ENCODE results near the gene RPGRIP1L. TPM values are rescaled to one million over a fixed set of nuclear protein-coding genes. Genes with fewer than 3 reads are reported as not detected.

RPGRIP1L gene
- total and polyA plus RNA-seq, 2 of the 8 experiments (the other 6 are each of a cell fraction or from before 2014, with no cell fraction given): 4.0 to 13.7 TPM

DNA sequence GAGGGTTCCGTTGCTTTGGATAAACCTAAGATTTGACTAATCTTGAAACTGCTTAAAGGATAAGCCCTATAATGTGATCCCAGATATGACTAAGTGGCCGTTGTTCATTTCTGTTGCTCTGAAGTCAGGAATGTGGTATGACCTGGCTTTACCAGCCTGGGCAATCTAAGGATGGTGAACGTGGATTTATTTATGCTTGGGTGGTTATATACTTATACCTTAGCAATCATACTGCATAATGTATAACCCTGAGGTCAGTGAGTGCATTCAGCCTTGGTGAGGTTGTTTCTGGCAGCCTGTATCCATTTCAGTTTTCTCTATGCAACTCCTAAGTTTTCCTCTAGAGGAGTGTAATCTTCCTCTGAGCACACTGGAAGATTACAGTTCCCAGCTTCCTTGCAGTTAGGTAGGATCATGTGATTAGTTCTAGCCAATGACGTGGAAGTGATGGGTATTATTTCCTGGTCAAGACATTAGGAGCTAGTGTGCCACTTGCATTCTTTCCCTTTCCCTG lies 42.2 kb upstream of the RPGRIP1L start:
- no peak overlapping the region for H4K91ac ChIP-seq (replicated peaks; ENCODE audit: insufficient read length, low read length)
- no peak overlapping the region for H4K5ac ChIP-seq (ENCODE audit: insufficient read length, low read depth, low read length)
- DNase-seq (ENCODE audit: low read depth in 1 of 2, low spot score in 2 of 2): no peak
- TF ChIP-seq SP1 (IDR thresholded peaks at IDR 0.05; ENCODE audit: low read depth, low read length) (peak; percentile 8; the same call in 1 of the 2 replicates), USF2 (IDR thresholded peaks at IDR 0.05; ENCODE audit: low read length) (peak; percentile 53), TAF7 (optimal IDR thresholded peaks at IDR 0.05; ENCODE audit: borderline replicate concordance, low read depth, low read length) (no peak), SIX5 (IDR thresholded peaks at IDR 0.05; ENCODE audit: low read depth, low read length) (no peak)
- TF ChIP-seq, protein P1, sequence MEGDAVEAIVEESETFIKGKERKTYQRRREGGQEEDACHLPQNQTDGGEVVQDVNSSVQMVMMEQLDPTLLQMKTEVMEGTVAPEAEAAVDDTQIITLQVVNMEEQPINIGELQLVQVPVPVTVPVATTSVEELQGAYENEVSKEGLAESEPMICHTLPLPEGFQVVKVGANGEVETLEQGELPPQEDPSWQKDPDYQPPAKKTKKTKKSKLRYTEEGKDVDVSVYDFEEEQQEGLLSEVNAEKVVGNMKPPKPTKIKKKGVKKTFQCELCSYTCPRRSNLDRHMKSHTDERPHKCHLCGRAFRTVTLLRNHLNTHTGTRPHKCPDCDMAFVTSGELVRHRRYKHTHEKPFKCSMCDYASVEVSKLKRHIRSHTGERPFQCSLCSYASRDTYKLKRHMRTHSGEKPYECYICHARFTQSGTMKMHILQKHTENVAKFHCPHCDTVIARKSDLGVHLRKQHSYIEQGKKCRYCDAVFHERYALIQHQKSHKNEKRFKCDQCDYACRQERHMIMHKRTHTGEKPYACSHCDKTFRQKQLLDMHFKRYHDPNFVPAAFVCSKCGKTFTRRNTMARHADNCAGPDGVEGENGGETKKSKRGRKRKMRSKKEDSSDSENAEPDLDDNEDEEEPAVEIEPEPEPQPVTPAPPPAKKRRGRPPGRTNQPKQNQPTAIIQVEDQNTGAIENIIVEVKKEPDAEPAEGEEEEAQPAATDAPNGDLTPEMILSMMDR (IDR thresholded peaks at IDR 0.05; ENCODE audit: control extremely low read depth in 1 of 3, insufficient read depth in 1 of 3, low read depth in 1 of 3, low read length in 3 of 3): peak in 1 of 3 experiments; percentile 16; a peak in 1 of 4 replicates
- H3K23me2 ChIP-seq (ENCODE audit: low read depth, low read length): no peaks in the 10 kb centered on the region
- H2BK120ac ChIP-seq (replicated peaks; ENCODE audit: low read depth, low read length): no peak overlapping the region
- no peaks in the 10 kb centered on the region for H3K9me3 ChIP-seq (ENCODE audit: insufficient read depth in 2 of 2, low read depth in 1 of 2, low read length in 1 of 2)
- no peak overlapping the region for H2BK15ac ChIP-seq (ENCODE audit: low read length)
- no peak overlapping the region for H2BK20ac ChIP-seq (ENCODE audit: low read length)
- H3K23ac ChIP-seq (ENCODE audit: insufficient read length): no peak overlapping the region
- H3K18ac ChIP-seq (ENCODE audit: extremely low read depth, low read length): no peak overlapping the region
- 76% methylated on average over 4 of the region's 4 CpGs; no CpG with 5 or more reads in 1 of the 2 experiments for WGBS, 2 experiments (ENCODE audit: extremely low coverage in 1 of 2, insufficient coverage in 1 of 2, insufficient read length in 1 of 2, insufficient replicate concordance in 2 of 2, low coverage in 1 of 2, low lambda C conversion rate in 2 of 2, missing lambda C conversion rate in 1 of 2)
- POLR2A ChIA-PET (ENCODE audit: partially characterized antibody): no interaction called here
- H3K27me3 ChIP-seq (replicated peaks in 1 of 4; ENCODE audit: control insufficient read depth in 3 of 4, extremely low read depth in 1 of 4, insufficient read depth in 3 of 4, low read length in 3 of 4): no peaks in the 10 kb centered on the region
- H3K36me3 ChIP-seq (ENCODE audit: control insufficient read depth in 2 of 4, insufficient read depth in 4 of 4, low read length in 3 of 4): no peaks in the 10 kb centered on the region
- no peak overlapping the region for H3K4me2 ChIP-seq (ENCODE audit: insufficient read depth in 1 of 2, low read depth in 2 of 2, low read length in 2 of 2)
- no peak overlapping the region for H3K9ac ChIP-seq (replicated peaks in 1 of 4; ENCODE audit: extremely low read depth in 1 of 4, low read depth in 3 of 4, low read length in 3 of 4)
- no peak overlapping the region for H2AK5ac ChIP-seq (ENCODE audit: low read depth, low read length)
- H3K79me2 ChIP-seq (ENCODE audit: control insufficient read depth in 1 of 2, insufficient read depth in 2 of 2, low read length in 2 of 2): peaks cover 0 to 23% of the 10 kb centered on the region in 2 experiments; a peak in 2 of 4 replicates
- H3K79me1 ChIP-seq (ENCODE audit: low read depth, low read length): no peaks in the 10 kb centered on the region; the same call in 1 of the 2 replicates
- H3K4ac ChIP-seq (replicated peaks; ENCODE audit: insufficient read length, low read depth, low read length): no peak overlapping the region
- H3K14ac ChIP-seq (ENCODE audit: insufficient read length): no peak overlapping the region
- no peak overlapping the region for H2BK5ac ChIP-seq (ENCODE audit: low read depth, low read length)
- CTCF ChIA-PET (ENCODE audit: partially characterized antibody): interaction anchor here (0.6 to 1.4 kb wide), 2 partner anchors 28 to 1271 kb away, joined by 3 read pairs; no protein-coding TSS in a partner anchor
- H2BK12ac ChIP-seq (ENCODE audit: low read depth, low read length): no peak overlapping the region
- H2AFZ ChIP-seq (ENCODE audit: low read length): no peak overlapping the region
- FAIRE-seq: no peak
- H4K20me1 ChIP-seq (replicated peaks in 1 of 2; ENCODE audit: control insufficient read depth in 1 of 2, insufficient read depth in 2 of 2, low read length in 2 of 2): no peaks in the 10 kb centered on the region
- H3K56ac ChIP-seq (replicated peaks; ENCODE audit: insufficient read length, low read depth, low read length): no peak overlapping the region
- H4K8ac ChIP-seq (ENCODE audit: extremely low read depth, insufficient read depth, low read length): no peak overlapping the region
- peaks cover 0 to 7% (median 2%) of the 10 kb centered on the region in 4 experiments; a peak in 6 of 7 replicates for H3K4me1 ChIP-seq (replicated peaks in 1 of 4; ENCODE audit: control insufficient read depth in 3 of 4, insufficient read depth in 4 of 4, low read length in 3 of 4)
- no peak overlapping the region for H3K27ac ChIP-seq (ENCODE audit: low read depth, low read length)
- H3K4me3 ChIP-seq (ENCODE audit: extremely low read depth in 1 of 4, insufficient read depth in 2 of 4, low read depth in 3 of 4, low read length in 4 of 4): no peak overlapping the region

All from H1 (cell line).